GM12892 (cell line): ENCODE data around the gene ARGLU1.

Source experiments
- POLR2A ChIP-seq: IDR thresholded peaks from 2 replicates; pipeline ENCODE4 v1.6.1; 2011; ENCODE audit warnings: low read depth, low read length, control low read depth
- POLR2AphosphoS5 ChIP-seq: IDR thresholded peaks from 2 replicates; pipeline ENCODE4 v1.6.1; 2011; ENCODE audit warnings: low read depth, low read length, control low read depth

GRCh38 chr13:106536244-106537034 is 31.5 kb downstream of the ARGLU1 start:
- no peak for TF ChIP-seq POLR2A
- TF ChIP-seq POLR2AphosphoS5 = no peak
